Measurements from ENCODE around the gene LIPG.
A peak's percentile ranks its signal among the peaks of the same experiment; 100 is the strongest.
"Not testable (repeated sequence)": the region's sequence is repeated elsewhere in the genome, so short reads cannot be mapped to it uniquely, and the experiment has no call there.

LIPG gene

DNA sequence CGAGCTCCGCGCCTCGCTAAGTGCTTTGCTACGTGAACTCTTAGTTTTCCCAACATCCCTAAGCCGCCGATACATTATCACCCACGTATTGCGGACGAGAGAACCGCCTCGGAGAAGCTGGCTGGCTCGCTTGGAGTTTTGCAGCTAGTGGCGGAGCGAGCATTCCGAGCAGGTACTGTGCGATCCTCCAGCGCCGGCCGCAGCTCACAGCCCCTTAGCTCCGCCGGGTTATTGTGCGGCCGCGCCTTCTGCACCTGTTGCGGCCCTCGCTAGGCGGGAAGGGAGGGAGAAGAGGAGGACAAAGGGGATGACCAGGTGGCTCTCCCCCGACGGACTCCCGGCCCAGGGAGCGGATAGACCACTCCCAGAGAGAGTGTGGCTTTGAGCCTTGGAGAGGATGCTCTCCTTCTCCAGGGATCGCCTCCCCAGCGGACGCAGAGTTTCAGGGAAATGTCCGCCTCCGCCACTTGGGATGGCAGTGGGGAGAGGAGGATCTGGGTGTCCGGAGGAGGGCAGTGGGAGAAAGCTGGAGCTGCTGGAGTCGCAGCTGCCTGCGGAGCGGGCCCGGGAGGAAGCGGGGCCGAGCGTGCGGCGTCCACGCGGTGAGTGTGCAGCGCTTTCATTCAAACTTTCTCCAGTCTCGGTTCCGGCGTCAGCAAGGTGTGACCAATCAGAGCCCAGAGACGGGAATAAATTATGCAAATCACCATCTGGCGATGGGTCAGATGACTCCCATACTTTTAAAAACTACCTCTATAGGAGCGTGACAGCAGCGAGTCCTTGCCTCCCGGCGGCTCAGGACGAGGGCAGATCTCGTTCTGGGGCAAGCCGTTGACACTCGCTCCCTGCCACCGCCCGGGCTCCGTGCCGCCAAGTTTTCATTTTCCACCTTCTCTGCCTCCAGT lies at the start of gene LIPG:
Gene LIPG (plus strand): TSS at position 769 of the 905 bp plus-strand sequence. CDS start 252 bp downstream, outside the sequence.
- DNase-seq, result no peak

DNA sequence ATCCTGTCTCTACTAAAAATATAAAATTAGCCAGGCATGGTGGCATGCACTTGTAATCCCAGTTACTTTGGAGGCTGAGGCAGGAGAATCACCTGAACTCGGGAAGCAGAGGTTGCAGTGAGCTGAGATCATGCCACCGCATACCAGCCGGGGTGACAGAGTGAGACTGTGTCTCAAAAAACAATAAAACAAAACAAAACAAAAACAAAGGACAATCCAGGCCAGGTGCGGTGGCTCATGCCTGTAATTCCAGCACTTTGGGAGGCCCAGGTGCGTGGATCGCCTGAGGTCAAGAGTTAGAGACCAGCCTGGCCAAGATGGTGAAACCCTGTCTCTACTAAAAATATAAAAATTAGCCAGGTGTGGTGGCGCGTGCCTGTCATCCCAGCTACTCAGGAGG lies 49.0 kb upstream of the LIPG start:
- DNase-seq, result not testable (repeated sequence)

DNA sequence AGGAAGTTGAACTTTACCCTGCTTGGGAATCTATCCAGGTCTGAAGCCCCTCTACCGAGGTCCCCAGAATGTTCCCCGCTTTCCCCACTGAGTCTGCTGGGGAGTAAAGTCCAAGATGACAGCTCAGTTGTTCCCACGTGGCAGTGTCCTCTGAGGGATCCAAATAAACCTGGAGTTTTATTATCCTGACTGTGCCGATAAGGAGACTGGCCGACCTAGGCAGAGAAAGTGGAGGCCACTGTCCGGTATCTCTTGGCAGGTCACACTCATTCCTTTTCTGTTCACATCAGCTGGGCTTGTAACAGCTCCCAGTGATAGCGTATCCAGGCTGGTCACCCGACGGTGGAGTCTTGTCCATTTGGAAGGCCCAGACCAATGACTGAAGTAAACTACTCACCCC lies 47.3 kb upstream of the LIPG start:
- no peak for DNase-seq

DNA sequence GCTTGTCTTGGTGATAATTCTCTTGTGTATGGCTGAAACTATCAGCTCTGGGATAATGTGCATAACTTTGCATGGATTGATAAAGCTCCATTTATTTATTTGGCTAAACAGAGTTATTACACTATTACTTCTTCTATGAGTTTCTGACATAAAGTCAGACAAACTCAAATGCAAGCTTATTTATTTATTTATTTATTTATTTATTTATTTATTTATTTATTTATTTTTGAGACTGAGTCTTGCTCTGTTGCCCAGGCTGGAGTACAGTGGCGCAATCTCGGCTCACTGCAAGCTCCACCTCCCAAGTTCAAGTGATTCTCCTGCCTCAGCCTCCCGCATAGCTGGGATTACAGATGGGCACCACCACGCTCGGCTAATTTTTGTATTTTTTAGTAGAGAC lies 46.9 kb upstream of the LIPG start:
- not testable (repeated sequence) for DNase-seq

DNA sequence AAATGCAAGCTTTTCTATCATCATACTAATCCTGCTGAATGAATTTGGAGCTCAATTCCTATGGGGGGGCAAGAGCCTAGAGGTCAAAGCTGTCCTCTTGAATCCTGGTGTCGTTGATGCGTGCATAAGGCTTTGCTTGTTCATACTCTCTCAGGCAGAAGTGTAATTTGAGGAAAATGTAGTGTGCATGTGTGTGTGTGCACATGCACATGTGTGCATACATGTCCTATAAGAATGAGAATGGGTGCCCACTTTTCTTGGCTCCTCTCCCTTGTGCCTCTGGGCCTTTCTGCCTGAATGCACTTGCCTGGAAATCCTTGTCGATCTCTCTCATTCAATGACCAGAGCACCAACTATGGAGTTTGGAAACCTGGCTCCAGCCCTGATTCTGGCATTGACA lies 46.3 kb upstream of the LIPG start:
- no peak for DNase-seq

DNA sequence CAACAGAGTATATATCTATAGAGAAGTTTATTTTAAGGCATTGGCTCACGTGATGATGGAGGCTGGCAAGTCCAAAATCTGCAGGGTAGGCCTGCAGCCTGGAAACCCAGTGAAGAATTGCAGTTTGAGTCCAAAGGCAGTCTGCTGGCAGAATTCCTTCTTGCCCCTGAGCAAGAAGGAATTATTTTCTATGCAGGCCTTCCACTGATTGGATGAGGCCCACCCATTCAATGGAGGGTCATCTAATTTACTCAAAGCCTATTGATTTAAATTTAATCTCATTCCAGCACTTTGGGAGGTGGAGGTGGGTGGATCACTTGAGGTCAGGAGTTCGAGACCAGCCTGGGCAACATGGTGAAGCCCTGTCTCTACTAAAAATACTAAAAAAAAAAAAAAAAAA lies 44.4 kb upstream of the LIPG start:
- no peak for DNase-seq

DNA sequence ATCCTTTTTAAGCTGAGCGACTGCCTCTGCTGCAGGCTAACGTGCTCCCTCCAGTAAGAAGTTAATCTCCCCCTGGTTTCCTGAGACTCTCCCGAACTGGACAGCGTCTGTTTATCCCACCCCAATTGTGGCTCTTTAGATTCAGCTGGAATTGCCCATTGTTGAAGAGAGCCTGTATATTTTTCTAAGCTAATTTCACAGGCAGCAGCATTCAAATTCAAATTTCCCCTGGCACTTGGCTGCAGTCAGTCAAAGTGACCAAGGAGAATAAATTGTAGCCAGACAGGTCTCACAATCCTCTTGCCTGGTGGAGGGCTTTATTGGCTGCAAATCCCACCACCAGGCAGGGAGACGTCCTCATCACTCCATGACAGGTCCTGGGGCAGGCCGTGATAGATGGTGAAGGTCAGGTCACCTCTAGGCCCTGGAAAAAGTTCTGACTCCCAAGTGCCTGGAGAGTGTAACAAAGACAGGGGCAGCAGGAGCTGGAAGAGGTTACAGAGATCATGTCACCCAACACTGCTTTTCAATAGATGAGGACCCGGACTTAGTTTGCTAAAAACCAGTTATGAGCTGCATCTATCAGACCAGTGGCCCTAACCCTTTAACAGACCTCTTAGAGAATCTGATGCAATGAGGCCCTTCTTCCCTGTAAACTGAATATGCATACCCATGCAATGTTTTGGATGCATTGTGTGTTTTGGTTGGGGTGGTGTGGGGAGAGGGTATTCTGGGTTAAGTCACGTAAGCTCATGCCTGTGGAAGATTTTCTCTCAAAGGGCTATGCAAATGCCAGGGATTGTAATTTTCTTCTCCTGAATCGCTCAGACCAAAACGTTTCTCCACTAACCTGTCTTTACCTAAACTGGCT lies 42.5 kb upstream of the LIPG start:
- no peak for DNase-seq

DNA sequence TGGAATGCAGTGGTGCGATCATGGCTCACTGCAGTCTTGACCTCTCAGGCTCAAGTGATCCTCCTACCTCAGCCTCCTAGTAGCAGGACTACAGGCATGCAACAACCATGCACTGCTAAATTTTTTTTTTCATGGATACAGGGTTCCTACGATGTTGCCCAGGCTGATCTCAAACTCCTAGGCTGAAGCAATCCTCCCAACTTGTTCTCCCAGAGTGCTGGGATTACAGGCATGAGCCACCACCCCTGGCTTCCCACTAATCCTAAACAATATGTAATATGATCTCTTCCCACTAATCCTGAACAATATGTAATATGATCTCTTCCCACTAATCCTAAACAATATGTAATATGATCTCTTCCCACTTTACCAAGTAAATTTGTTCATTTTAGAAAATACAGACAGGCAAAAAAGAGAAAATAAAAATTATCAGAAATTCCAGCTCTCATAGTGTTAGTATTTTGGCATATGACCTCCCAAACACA lies 41.2 kb upstream of the LIPG start:
- no peak for DNase-seq

DNA sequence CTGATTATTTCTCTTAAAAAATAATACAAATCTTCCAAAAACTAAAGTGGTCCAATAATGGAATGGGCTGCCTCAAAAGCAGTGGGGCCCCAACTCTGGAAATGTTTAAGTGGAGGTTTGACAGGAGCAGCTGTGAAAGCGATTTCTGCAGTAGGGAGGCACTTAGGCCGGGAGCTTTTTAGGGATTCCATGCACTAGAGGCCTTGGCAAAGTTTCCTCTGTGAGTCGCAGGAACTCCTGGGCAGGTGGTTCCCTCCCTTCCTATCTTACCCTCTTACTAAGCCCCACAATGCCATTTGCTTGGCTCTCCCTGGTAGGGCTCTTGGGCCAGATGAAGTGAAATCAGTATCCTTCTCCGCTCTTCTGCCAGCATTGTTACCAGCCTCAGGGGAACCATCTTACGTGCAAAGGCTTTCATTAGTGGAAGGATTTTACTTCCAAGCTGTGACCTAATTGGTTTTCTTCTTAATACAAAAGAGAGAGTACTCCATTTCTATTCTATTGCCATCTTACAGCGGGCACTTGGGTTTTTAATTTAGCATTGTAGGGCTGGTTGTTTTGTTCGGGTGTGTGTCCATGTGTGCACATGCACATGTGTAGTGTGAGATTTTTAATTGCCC lies 40.5 kb upstream of the LIPG start:
- DNase-seq, result no peak

DNA sequence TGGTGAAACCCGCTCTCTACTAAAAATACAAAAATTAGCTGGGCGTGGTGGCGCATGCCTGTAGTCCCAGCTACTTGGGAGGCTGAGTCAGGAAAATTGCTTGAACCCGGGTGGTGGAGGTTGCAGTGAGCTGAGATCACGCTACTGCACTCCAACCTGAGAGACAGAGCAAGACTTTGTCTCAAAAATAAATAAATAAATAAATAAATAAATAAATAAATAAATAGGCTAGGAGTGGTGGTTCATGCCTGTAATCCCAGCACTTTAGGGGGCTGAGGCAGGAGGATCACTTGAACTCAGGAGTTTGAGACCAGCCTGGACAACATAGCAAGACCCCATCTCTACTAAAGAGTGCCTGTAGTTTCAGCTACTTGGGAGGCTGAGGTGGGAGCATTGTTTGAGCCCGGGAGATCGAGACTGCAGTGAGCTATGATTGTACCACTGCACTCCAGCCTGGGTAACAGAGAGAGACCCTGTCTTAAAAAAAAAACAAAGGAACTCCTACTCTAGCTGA lies 38.2 kb upstream of the LIPG start:
- not testable (repeated sequence) for DNase-seq

DNA sequence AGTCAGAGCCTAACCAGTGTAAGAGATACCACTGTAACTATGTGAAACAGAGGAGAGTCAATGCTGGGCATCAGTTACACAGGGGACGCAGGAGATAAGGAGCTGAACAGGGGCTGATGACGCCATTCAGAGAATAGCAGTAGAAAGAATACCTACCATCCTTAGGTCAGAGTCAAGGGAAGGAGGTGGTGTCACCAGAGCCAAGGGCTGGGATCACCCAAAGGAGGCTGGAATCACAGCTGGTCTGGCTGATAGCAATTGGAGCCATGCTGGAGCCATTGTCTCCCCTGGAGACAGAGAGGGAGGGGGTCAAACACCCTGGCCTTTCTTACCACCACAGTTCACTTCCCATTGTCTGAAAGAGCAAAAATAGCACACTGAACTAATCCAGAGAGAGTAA lies 37.5 kb upstream of the LIPG start:
- DNase-seq, result no peak

DNA sequence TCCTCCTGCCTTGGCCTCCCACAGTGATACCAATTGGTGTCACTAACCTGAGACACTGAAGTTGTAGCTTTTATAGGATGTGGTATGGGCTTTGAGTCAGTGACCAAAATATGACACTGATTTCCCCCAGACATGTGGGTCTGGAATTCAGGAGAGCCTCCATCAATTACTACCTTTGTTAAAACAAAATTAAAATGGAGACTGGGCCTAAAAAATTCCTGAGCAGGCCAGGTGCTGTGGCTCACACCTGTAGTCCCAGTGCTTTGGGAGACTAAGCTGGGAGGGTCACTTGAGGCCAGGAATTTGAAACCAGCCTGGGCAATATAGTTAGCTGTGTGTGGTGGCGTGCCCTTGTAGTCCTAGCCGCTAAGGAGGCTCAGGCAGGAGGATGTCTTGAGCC lies 36.9 kb upstream of the LIPG start:
- DNase-seq, result no peak

DNA sequence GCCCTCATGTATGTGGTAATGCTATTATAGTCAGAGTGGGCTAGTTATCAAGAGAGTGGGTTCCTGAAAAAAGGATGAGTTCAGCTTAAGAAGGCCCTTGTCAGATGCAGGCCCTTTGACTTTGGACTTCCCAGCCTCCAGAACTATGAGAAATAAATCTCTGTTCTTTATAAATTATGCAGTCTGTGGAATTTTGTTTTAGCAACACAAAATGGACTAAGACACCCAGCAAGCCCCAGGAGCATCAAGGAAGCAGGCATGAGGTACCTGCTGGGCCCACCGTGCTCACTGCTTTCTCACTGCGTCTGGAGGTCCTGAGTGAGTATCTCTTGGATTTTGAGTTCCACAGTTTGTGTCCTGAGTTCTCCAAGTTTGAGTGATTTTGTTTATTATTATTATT lies 35.9 kb upstream of the LIPG start:
- no peak for DNase-seq

DNA sequence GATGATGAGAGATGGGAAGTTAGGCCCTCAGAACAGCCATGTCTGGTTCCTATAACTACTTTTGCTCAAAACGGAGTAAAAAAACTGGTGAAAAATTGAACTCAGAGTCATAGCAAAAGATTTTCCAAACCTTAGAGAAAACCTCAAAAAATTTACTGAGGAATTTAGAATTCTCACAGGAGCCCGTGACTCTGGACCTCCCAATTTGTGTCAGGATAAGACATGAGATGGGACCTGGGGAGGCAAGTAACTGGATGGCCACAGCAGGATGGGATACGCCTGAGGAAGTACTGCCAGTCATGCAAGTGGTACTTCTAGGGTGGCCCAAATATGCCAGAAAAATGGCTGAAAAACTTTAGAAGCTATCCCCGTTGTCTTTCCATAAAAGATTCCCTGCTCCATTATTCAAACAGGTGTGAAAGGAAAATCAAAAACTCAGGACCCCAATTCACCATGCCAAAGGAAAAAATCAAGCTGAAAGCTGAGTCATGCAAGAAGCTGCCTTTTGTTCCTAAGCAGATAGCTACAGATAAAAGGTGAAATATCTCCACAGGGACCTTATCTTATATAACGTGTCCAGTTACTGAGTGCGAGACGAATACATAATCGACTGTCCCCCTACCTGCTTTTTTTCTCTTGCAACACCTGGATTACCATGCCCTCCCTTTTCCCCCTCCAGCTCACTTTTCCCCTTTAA lies 34.1 kb upstream of the LIPG start:
- no peak for DNase-seq

DNA sequence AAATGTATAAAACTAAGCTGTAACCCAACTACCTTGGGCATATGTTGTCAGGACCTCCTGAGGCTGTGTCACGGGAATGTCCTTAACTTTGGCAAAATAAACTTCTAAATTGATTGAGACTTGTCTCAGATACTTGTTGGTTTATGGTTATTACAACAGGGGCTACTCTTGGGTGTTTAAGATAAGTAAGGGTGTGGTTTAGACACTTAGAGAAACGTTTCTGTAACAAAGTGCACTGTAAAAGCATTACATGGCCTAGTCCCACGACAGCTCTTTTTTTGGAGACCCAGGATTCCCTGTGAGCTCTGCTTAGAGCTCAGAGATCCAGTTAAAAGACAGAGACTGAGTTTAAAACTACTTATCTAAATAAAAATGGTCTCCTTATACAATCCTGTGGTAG lies 32.3 kb upstream of the LIPG start:
- DNase-seq, result no peak

DNA sequence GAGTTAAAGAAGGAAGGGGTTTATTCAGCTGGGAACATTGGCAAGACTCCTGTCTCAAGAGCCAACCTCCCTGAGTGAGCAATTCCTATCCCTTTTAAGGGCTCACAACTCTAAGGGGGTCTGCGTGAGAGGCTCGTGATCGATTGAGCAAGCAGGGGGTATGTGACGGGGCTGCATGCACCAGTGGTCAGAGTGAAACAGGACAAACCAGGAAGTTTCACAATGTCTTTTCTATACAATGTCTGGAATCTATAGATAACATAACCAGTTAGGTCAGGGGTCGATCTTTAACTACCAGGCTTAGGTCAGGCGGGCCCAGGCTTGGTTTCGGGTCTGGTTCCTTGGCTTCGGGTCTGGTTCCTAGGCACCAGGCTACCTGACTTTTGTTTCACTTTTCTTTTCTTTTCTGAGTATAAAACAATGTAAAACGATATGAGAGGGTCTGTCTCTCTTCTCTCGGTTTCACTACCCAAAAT lies 30.1 kb upstream of the LIPG start:
- DNase-seq, result peak; percentile 3

DNA sequence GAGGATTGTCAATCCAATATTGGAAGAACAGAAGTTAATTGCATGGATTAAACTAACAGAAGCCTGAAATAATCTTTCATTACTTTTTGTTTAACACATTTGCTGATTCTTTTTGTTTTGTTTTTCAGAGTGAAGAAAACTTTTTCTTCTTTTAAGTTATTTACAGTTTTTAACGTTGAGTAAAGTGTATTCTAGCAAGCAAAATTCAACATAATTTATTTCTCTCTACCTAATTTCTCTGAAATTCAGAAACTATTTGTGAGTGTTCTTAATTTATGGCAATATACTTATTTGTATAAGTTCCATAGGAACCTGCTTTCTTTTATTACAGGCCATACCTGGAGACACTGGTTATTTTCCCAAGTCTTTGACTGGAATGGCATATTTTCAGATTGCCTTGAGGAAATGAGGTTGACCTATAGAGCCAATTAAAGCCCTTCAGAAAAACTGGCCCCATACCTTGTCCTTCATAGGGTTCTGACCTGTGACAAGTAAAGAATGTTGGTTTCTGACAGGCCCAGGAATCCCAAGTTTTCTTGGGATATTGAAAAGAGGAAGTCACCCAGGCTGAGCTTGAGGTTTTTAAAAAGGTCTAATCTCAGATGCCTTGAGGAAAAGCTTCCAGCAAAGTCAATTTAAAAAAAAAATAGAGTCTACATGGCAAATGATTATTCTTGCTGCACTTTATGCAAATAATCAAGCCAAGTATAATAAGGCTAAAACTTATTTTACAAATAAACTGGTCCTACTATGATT lies 26.8 kb upstream of the LIPG start:
- no peak for DNase-seq

DNA sequence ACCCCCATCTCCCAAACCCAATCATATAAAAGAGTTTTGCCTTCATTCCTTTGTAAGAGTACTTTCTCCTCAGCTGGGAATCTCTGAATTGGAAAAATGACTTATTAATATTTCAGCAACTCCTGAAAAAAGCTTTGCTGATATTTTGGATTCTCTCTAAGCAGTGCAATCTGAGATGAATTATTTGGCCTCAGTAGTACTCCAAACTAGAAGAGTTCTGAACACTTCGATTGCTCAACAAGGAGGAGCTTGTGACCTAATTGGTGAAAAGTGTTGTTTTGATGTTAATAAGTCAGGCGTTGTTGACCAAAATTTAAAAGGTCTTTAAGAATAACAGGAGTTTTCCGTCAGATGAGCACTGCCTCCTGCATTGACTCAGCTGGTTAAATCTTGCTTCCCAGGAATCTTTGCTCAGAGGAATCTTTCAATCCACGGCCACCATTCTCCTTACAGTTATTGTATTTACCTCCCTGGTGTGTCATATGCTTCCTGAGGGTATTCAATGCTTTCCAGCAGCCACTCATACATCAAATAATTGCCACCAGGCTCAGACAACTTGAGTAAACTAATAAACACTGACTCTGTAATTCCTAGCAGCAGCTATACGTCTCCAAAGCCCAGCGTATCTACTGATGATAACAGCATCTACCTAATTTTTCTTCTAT lies 24.5 kb upstream of the LIPG start:
- DNase-seq, result no peak

DNA sequence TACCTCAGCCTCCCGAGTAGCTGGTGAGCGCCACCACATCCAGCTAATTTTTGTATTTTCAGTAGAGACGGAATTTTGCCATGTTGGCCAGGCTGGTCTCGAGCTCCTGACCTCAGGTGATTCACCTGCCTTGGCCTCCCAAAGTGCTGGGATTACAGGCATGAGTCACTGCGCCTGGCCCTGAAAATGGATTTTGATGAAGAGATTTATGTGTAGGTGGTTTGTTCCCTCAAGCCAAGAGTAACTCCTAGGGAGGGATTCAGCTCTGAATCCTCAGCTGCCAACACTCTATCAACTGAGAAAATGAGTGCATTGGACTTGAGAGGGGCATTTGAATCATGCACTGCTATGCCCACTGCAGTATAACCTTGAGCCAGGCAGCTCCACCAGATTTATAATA lies 17.5 kb upstream of the LIPG start:
- DNase-seq, result no peak

DNA sequence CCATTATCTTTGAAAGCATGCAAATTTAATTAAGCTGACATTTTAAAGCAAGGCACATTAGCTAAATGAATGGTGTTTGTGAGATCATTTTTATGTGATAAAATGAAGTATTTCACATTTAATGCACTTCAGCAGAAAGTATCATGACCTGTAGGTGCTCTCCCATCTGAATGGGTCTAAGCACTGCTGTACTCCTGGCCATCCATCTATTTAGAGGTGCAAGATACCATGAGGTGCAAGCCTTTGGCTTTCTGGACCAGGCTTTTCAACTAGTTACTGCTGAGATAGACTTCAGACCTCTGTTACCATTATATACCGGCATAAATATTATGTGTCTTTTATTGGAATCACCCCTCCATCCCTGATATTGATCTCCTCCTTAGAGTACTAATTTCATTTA lies 15.6 kb upstream of the LIPG start:
- DNase-seq, result no peak

DNA sequence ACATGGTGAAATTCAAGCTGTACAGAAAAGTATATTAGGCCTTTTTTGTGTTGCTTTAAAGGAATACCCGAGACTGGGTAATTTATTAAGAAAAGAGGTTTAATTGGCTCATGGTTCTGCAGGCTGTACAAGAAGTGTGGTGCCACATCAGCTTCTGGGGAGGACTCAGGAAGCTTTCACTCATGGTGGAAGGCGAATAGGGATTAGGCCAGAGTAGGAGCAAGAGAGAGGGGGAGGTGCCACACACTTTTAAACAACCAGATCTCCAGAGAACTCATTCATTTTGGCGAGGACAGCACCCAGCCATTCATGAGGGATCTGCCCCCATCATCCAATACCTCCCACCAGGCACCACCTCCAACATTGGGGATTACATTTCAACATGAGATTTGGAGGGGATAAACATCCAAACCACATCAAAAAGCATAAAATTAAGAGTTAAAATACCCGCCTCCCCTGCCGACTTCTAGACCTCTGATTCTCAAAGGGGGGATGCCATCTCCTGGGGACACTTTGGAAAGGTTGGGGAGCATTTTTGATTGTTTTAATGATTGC lies 15.1 kb upstream of the LIPG start:
- no peak for DNase-seq
